Measurements from ENCODE around the gene DNAJC13. TPM values are rescaled to one million over a fixed set of nuclear protein-coding genes. Genes with fewer than 3 reads are reported as not detected.

Gene DNAJC13
- total and polyA plus RNA-seq, 2 donors (not counting 1 experiment from before 2014, with no cell fraction given), result 9.7 to 51.1 TPM

DNA sequence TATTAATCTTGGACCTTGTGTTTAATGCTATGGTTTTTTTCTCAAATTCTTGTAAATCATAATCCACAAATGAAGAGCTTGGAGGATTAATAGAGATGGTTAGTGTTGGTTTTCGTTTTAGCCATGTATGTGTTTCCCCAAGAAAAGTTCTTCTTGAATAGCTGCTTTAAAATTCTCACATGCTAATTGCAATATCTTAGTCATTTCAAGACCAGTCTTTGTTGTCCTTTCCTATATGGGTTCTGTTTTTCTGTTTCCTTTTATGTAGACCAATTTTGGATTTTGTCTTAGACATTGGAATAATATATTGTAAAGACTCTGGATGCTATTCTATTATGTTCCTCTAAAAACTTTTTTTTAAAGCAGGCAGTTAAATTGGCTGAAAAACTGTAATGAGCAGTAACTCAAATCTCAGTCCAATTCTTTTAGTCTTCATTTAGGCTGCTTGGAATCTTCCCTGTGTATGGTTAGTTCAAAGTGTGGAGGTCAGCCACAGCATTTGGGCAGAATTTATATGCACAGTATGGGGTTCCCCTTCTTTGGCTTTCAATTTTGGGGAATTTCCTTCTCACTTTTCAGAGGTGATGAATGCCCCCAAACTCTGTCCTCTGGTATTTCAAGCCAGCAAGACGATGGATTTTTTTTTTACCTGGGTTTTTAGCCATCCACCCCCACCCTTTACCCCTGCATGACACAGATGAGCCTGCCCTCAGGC, 39.1 kb upstream of the DNAJC13 start:
- no peak for DNase-seq
- Histone ChIP-seq H4K20me1 (ENCODE audit: control insufficient read depth, insufficient read depth, low read length, poor library complexity, severe bottlenecking) (no peaks in the 10 kb centered on the region), H3K27ac (ENCODE audit: low read length in 2 of 2) (no peak overlapping the region), H3K4me3 (ENCODE audit: control extremely low read depth in 1 of 5, extremely low read depth in 1 of 5, insufficient read depth in 1 of 5, low read depth in 2 of 5, low read length in 4 of 5) (no peak overlapping the region), H3K4me2 (replicated peaks; ENCODE audit: low read depth, low read length, poor library complexity, severe bottlenecking) (no peak overlapping the region), H3K9ac (ENCODE audit: low read length) (no peak overlapping the region), H3K4me1 (ENCODE audit: control insufficient read depth in 2 of 2, insufficient read depth in 2 of 2, low read length in 2 of 2) (no peaks in the 10 kb centered on the region), H3K36me3 (replicated peaks in 1 of 2; ENCODE audit: control extremely low read depth in 1 of 2, control insufficient read depth in 1 of 2, extremely low read depth in 1 of 2, insufficient read depth in 2 of 2, low read length in 1 of 2) (no peaks in the 10 kb centered on the region), H3K79me2 (ENCODE audit: control insufficient read depth, insufficient read depth, low read length) (no peaks in the 10 kb centered on the region), H3K27me3 (replicated peaks in 1 of 4; ENCODE audit: control extremely low read depth in 1 of 4, control insufficient read depth in 3 of 4, insufficient read depth in 4 of 4, low read length in 3 of 4) (peaks cover 0 to 12% (median 0%) of the 10 kb centered on the region in 4 experiments), H3K9me3 (ENCODE audit: control extremely low read depth in 1 of 3, control insufficient read depth in 2 of 3, insufficient read depth in 1 of 3, low read length in 2 of 3) (peaks cover 0 to 6% (median 0%) of the 10 kb centered on the region in 3 donors), H2AFZ (ENCODE audit: insufficient read depth, low read depth, low read length, poor library complexity, severe bottlenecking) (no peak overlapping the region)
- no peak for ATAC-seq (ENCODE audit: low read depth)
- WGBS (ENCODE audit: insufficient coverage), result 70% methylated on average over 1 of the region's 2 CpGs
- H3K9me3 Mint-ChIP-seq (ENCODE audit: insufficient read depth), result no peaks in the 10 kb centered on the region
- no peaks in the 10 kb centered on the region for H3K4me1 Mint-ChIP-seq
- TF ChIP-seq, protein P1, sequence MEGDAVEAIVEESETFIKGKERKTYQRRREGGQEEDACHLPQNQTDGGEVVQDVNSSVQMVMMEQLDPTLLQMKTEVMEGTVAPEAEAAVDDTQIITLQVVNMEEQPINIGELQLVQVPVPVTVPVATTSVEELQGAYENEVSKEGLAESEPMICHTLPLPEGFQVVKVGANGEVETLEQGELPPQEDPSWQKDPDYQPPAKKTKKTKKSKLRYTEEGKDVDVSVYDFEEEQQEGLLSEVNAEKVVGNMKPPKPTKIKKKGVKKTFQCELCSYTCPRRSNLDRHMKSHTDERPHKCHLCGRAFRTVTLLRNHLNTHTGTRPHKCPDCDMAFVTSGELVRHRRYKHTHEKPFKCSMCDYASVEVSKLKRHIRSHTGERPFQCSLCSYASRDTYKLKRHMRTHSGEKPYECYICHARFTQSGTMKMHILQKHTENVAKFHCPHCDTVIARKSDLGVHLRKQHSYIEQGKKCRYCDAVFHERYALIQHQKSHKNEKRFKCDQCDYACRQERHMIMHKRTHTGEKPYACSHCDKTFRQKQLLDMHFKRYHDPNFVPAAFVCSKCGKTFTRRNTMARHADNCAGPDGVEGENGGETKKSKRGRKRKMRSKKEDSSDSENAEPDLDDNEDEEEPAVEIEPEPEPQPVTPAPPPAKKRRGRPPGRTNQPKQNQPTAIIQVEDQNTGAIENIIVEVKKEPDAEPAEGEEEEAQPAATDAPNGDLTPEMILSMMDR (IDR thresholded peaks at IDR 0.05), result no peak
- no peak for TF ChIP-seq EZH2 (IDR thresholded peaks at IDR 0.05; ENCODE audit: borderline replicate concordance, insufficient read depth, low read depth, low read length, poor library complexity, severe bottlenecking)
- POLR2A ChIA-PET, result no interaction called here
- CTCF ChIA-PET, result no interaction called here
- intact Hi-C loops (cut with micrococcal nuclease), result no loop called here
- no peak overlapping the region for H3K4me3 Mint-ChIP-seq
- H3K27ac Mint-ChIP-seq, result no peak overlapping the region
- H3K27me3 Mint-ChIP-seq, result peaks cover 3% of the 10 kb centered on the region

- Histone ChIP-seq H3K27me3 (replicated peaks in 1 of 4; ENCODE audit: control extremely low read depth in 1 of 4, control insufficient read depth in 3 of 4, insufficient read depth in 4 of 4, low read length in 3 of 4) (peaks cover 0 to 17% (median 0%) of the 10 kb centered on the region in 4 experiments), H3K4me1 (ENCODE audit: control insufficient read depth in 2 of 2, insufficient read depth in 2 of 2, low read length in 2 of 2) (no peaks in the 10 kb centered on the region), H3K4me3 (ENCODE audit: control extremely low read depth in 1 of 5, extremely low read depth in 1 of 5, insufficient read depth in 1 of 5, low read depth in 2 of 5, low read length in 4 of 5) (no peak overlapping the region), H3K27ac (ENCODE audit: low read length in 2 of 2) (no peak overlapping the region), H3K9me3 (ENCODE audit: control extremely low read depth in 1 of 3, control insufficient read depth in 2 of 3, insufficient read depth in 1 of 3, low read length in 2 of 3) (peaks cover 0 to 12% (median 0%) of the 10 kb centered on the region in 3 donors), H3K9ac (ENCODE audit: low read length) (no peak overlapping the region), H2AFZ (ENCODE audit: insufficient read depth, low read depth, low read length, poor library complexity, severe bottlenecking) (no peak overlapping the region), H3K79me2 (ENCODE audit: control insufficient read depth, insufficient read depth, low read length) (no peaks in the 10 kb centered on the region), H3K36me3 (replicated peaks in 1 of 2; ENCODE audit: control extremely low read depth in 1 of 2, control insufficient read depth in 1 of 2, extremely low read depth in 1 of 2, insufficient read depth in 2 of 2, low read length in 1 of 2) (no peaks in the 10 kb centered on the region), H3K4me2 (replicated peaks; ENCODE audit: low read depth, low read length, poor library complexity, severe bottlenecking) (no peak overlapping the region), H4K20me1 (ENCODE audit: control insufficient read depth, insufficient read depth, low read length, poor library complexity, severe bottlenecking) (no peaks in the 10 kb centered on the region)
- CTCF ChIA-PET, result no interaction called here
- ATAC-seq (ENCODE audit: low read depth) (no peak), DNase-seq (no peak)
- Mint-ChIP-seq H3K27me3 (peaks cover 3% of the 10 kb centered on the region), H3K9me3 (ENCODE audit: insufficient read depth) (no peaks in the 10 kb centered on the region), H3K27ac (no peak overlapping the region), H3K4me1 (no peaks in the 10 kb centered on the region), H3K4me3 (no peak overlapping the region)
- POLR2A ChIA-PET, result no interaction called here
- TF ChIP-seq, protein P1 (IDR thresholded peaks at IDR 0.05), result no peak
- no peak for TF ChIP-seq EZH2 (IDR thresholded peaks at IDR 0.05; ENCODE audit: borderline replicate concordance, insufficient read depth, low read depth, low read length, poor library complexity, severe bottlenecking)
- intact Hi-C loops (cut with micrococcal nuclease), result no loop called here
- 100% methylated on average over 1 of the region's 2 CpGs for WGBS (ENCODE audit: insufficient coverage)
Measured at GRCh38 chr3:132378846-132379245, 38.5 kb upstream of the DNAJC13 start.
